OCI-LY3 (cell line): ENCODE data around the gene CFD.

Source experiments
- EZH2phosphoT487 ChIP-seq: fragments of 200-600 bp; shearing (Covaris generic); IDR thresholded peaks from 2 replicates; pipeline ENCODE4 v1.6.1; 2018; ENCODE audit warnings: antibody characterized with exemption, mixed run types, low read depth
- TF ChIP-seq, protein P1 (sequence below): fragments of 200-600, 300-600 bp; sonication (generic); IDR thresholded peaks from 2 replicates; pipeline ENCODE4 v1.5.1; 2014; ENCODE audit warnings: antibody characterized with exemption, low read length, low read depth

GRCh38 chr19:879711-880438, 20.4 kb downstream of the CFD start:
- TF ChIP-seq, protein P1, sequence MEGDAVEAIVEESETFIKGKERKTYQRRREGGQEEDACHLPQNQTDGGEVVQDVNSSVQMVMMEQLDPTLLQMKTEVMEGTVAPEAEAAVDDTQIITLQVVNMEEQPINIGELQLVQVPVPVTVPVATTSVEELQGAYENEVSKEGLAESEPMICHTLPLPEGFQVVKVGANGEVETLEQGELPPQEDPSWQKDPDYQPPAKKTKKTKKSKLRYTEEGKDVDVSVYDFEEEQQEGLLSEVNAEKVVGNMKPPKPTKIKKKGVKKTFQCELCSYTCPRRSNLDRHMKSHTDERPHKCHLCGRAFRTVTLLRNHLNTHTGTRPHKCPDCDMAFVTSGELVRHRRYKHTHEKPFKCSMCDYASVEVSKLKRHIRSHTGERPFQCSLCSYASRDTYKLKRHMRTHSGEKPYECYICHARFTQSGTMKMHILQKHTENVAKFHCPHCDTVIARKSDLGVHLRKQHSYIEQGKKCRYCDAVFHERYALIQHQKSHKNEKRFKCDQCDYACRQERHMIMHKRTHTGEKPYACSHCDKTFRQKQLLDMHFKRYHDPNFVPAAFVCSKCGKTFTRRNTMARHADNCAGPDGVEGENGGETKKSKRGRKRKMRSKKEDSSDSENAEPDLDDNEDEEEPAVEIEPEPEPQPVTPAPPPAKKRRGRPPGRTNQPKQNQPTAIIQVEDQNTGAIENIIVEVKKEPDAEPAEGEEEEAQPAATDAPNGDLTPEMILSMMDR: no peak
- no peak for TF ChIP-seq EZH2phosphoT487
